Astrocyte (in vitro differentiated cells and primary cell): Measurements from ENCODE around the gene IGFBP7. TPM values are rescaled to one million over a fixed set of nuclear protein-coding genes. Genes with fewer than 3 reads are reported as not detected.

Experiments used
- DNase-seq: peaks from one replicate; pipeline ENCODE4 v3.0.0-alpha.2; 2010; ENCODE audit warnings: low read depth
- FAIRE-seq: peaks from 2 replicates; lab custom pipeline; 2011; peaks lifted over from hg19 to GRCh38; lab: Jason Lieb, UNC
- H2AFZ ChIP-seq: 2 replicates; pipeline ENCODE4 v1.6.0; 2012; ENCODE audit warnings: low read depth, low read length, inconsistent platforms
- H3K27ac ChIP-seq: 2 replicates; pipeline ENCODE4 v1.5.1; 2011; ENCODE audit warnings: low read depth, low read length, inconsistent platforms
- H3K27me3 ChIP-seq: 2 replicates; pipeline ENCODE4 v1.6.0; 2011; ENCODE audit warnings: low read length, inconsistent platforms; ENCODE audit not compliant: insufficient read depth
- H3K36me3 ChIP-seq: 2 replicates; pipeline ENCODE4 v1.5.1; 2011; ENCODE audit warnings: low read length, inconsistent platforms; ENCODE audit not compliant: insufficient read depth
- H3K4me1 ChIP-seq: 2 replicates; pipeline ENCODE4 v1.5.1; 2011; ENCODE audit warnings: low read length, inconsistent platforms; ENCODE audit not compliant: insufficient read depth
- H3K4me2 ChIP-seq: 2 replicates; pipeline ENCODE4 v1.6.0; 2012; ENCODE audit warnings: low read length, inconsistent platforms
- H3K4me3 ChIP-seq: 2 replicates; pipeline ENCODE4 v1.5.1; 2011; ENCODE audit warnings: low read depth, mild to moderate bottlenecking, low read length, inconsistent platforms; ENCODE audit not compliant: insufficient read depth
- H3K79me2 ChIP-seq: 2 replicates; pipeline ENCODE4 v1.6.0; 2012; ENCODE audit warnings: mild to moderate bottlenecking, low read length, inconsistent platforms; ENCODE audit not compliant: insufficient read depth
- H3K9ac ChIP-seq: 2 replicates; pipeline ENCODE4 v1.6.0; 2012; ENCODE audit warnings: mild to moderate bottlenecking, low read length, inconsistent platforms
- H3K9me3 ChIP-seq: 2 replicates; pipeline ENCODE4 v1.5.1; 2012; ENCODE audit warnings: low read depth, mild to moderate bottlenecking, low read length, inconsistent platforms; ENCODE audit not compliant: insufficient read depth
- H4K20me1 ChIP-seq: 2 replicates; pipeline ENCODE4 v1.6.0; 2012; ENCODE audit warnings: low read length, inconsistent platforms; ENCODE audit not compliant: insufficient read depth
- H3K27ac Mint-ChIP-seq: one replicate; pipeline ENCODE4 v1.8.0; 2021; ENCODE audit warnings: mild to moderate bottlenecking, mixed read lengths; ENCODE audit not compliant: unreplicated experiment
- H3K27me3 Mint-ChIP-seq: one replicate; pipeline ENCODE4 v1.8.0; 2021; ENCODE audit warnings: low read depth, mixed read lengths; ENCODE audit not compliant: unreplicated experiment
- H3K36me3 Mint-ChIP-seq: one replicate; pipeline ENCODE4 v1.8.0; 2021; ENCODE audit warnings: low read depth, mixed read lengths; ENCODE audit not compliant: unreplicated experiment
- H3K4me1 Mint-ChIP-seq: one replicate; pipeline ENCODE4 v1.8.0; 2021; ENCODE audit warnings: low read depth, mixed read lengths; ENCODE audit not compliant: unreplicated experiment
- H3K4me3 Mint-ChIP-seq: one replicate; pipeline ENCODE4 v1.8.0; 2021; ENCODE audit warnings: mild to moderate bottlenecking, moderate library complexity, mixed read lengths; ENCODE audit not compliant: unreplicated experiment
- H3K9me3 Mint-ChIP-seq: one replicate; pipeline ENCODE4 v1.8.0; 2021; ENCODE audit warnings: mild to moderate bottlenecking, mixed read lengths; ENCODE audit not compliant: unreplicated experiment
- EZH2 ChIP-seq: IDR thresholded peaks from 2 replicates; pipeline ENCODE4 v1.6.1; 2012; ENCODE audit warnings: mild to moderate bottlenecking, low read length, inconsistent platforms; ENCODE audit not compliant: insufficient read depth
- total RNA-seq: library from RNA; stranded (reverse); gene quantifications from 2 replicates; pipeline ENCODE4 v1.2.1, GENCODE V29; 2021
- TF ChIP-seq, protein P1 (sequence below): IDR thresholded peaks from 2 replicates; pipeline ENCODE4 v1.5.1; 2011; ENCODE audit warnings: low read depth, mild to moderate bottlenecking, inconsistent platforms, low read length, moderate library complexity; ENCODE audit not compliant: insufficient read depth

Gene IGFBP7
- total RNA-seq, 1 donor from 2014 or later, result 930 TPM

DNA sequence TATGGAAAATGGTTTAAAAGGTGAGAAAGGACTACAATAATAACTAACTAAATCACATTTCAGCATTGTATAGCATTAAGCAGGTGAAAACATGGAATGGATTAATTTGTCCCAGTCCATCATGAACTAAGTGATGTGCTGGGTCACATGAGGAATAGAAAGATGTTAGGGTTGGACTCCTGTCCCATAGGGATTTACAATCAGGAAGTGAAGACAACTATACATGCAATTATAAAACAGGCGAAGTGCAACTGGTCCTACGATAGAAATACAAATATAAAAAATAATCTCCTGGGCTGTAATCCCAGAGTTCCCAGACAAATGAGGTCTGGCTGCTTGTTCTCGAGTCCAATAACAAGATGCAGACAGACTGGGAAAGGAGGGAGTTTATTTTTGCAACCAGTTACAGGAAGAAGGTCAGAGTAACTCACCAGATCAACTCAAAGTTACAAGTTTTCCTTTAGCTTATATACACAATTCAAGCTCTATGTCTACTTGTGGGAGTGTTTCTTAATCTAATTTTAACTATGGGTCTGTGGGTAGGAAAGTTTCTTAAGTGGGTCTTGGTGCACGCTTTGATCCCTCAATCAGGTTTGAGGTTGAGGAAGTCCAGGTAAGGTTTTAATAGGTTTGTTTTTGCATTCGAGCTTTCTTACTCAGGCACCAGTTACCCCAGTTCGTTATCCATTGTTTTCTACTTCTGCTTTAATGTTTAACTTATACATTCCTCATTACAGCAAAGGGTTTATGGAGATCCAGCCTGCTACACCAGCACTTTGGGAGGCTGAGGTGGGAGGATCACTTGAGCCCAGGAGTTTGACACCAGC, 50.1 kb downstream of the IGFBP7 start:
- no peaks in the 10 kb centered on the region for H3K9me3 ChIP-seq
- Mint-ChIP-seq H3K36me3 (peaks cover 24% of the 10 kb centered on the region), H3K27ac (peak overlapping the region; percentile 77), H3K9me3 (no peaks in the 10 kb centered on the region), H3K4me3 (peak overlapping the region; percentile 10), H3K27me3 (no peaks in the 10 kb centered on the region), H3K4me1 (peaks cover 63% of the 10 kb centered on the region)
- no peak overlapping the region for H3K9ac ChIP-seq
- peaks cover 44% of the 10 kb centered on the region for H3K4me1 ChIP-seq
- peaks cover 6% of the 10 kb centered on the region for H4K20me1 ChIP-seq
- peaks cover 95% of the 10 kb centered on the region for H3K79me2 ChIP-seq
- peak overlapping the region; percentile 78 for H3K27ac ChIP-seq
- TF ChIP-seq EZH2, result no peak
- TF ChIP-seq, protein P1, sequence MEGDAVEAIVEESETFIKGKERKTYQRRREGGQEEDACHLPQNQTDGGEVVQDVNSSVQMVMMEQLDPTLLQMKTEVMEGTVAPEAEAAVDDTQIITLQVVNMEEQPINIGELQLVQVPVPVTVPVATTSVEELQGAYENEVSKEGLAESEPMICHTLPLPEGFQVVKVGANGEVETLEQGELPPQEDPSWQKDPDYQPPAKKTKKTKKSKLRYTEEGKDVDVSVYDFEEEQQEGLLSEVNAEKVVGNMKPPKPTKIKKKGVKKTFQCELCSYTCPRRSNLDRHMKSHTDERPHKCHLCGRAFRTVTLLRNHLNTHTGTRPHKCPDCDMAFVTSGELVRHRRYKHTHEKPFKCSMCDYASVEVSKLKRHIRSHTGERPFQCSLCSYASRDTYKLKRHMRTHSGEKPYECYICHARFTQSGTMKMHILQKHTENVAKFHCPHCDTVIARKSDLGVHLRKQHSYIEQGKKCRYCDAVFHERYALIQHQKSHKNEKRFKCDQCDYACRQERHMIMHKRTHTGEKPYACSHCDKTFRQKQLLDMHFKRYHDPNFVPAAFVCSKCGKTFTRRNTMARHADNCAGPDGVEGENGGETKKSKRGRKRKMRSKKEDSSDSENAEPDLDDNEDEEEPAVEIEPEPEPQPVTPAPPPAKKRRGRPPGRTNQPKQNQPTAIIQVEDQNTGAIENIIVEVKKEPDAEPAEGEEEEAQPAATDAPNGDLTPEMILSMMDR, result no peak
- H3K27me3 ChIP-seq, result no peaks in the 10 kb centered on the region
- DNase-seq, result no peak
- H2AFZ ChIP-seq, result no peak overlapping the region
- H3K4me2 ChIP-seq, result no peak overlapping the region
- no peak for FAIRE-seq
- peaks cover 16% of the 10 kb centered on the region for H3K36me3 ChIP-seq
- H3K4me3 ChIP-seq, result no peak overlapping the region

DNA sequence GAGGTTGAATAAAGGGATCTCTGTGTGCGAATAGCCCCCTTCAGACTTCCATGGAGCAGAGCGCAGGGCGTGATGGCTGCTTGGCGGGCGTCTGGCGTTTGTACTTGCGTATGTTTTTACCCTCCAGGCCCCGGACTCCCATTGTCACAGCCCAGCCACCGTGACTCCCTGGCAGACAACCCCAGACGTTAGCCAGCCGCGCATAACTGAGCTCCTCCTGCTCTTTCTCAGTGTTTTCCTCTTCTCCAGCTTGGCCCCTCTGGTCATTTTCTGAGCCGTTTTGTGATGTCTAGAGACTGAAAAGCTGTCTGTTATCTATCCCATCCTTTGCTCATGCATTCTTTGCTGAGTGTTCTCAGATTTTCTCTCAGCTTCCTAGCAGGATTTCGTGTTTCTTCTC, 54.3 kb downstream of the IGFBP7 start:
- peaks cover 32% of the 10 kb centered on the region for H3K36me3 Mint-ChIP-seq
- H3K4me1 Mint-ChIP-seq, result peaks cover 51% of the 10 kb centered on the region
- Histone ChIP-seq H3K36me3 (peaks cover 18% of the 10 kb centered on the region), H3K27me3 (no peaks in the 10 kb centered on the region), H4K20me1 (peaks cover 6% of the 10 kb centered on the region), H3K79me2 (peaks cover 94% of the 10 kb centered on the region), H3K9ac (peak overlapping the region; percentile 27), H3K4me2 (no peak overlapping the region), H2AFZ (no peak overlapping the region), H3K4me3 (no peak overlapping the region), H3K4me1 (peaks cover 21% of the 10 kb centered on the region), H3K27ac (peak overlapping the region; percentile 28), H3K9me3 (no peaks in the 10 kb centered on the region)
- H3K9me3 Mint-ChIP-seq, result no peaks in the 10 kb centered on the region
- FAIRE-seq, result no peak
- H3K27ac Mint-ChIP-seq, result peak overlapping the region; percentile 77
- no peak for TF ChIP-seq EZH2
- TF ChIP-seq, protein P1, result no peak
- H3K4me3 Mint-ChIP-seq, result no peak overlapping the region
- no peaks in the 10 kb centered on the region for H3K27me3 Mint-ChIP-seq
- DNase-seq, result no peak

DNA sequence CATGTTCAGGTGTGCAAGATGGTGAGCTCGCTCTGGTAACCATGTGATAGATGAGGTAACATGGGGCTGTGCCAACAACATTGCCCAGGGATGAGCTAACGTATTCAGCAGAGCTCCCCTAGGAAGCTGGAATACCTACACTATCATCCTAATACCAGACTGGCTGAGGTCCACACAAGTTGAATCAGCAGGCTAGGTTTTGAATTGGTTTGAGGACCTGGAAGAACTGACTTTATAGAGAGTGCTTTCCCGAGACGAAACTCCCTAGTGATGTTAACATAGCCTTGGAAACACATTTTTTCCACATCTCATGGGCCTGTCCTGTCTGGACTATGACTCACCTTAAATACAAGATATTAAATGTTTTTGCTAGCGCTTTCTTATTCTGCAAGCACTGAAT, 56.7 kb downstream of the IGFBP7 start:
- H3K36me3 ChIP-seq, result peaks cover 19% of the 10 kb centered on the region
- H3K27me3 Mint-ChIP-seq, result no peaks in the 10 kb centered on the region
- peak overlapping the region; percentile 94 for H3K27ac Mint-ChIP-seq
- H2AFZ ChIP-seq, result no peak overlapping the region
- peak overlapping the region; percentile 43 for H3K4me2 ChIP-seq
- no peak overlapping the region for H3K4me3 ChIP-seq
- H3K4me1 Mint-ChIP-seq, result peaks cover 54% of the 10 kb centered on the region
- H3K79me2 ChIP-seq, result peaks cover 94% of the 10 kb centered on the region
- peaks cover 38% of the 10 kb centered on the region for H3K4me1 ChIP-seq
- TF ChIP-seq, protein P1, result no peak
- TF ChIP-seq EZH2, result no peak
- H3K36me3 Mint-ChIP-seq, result peaks cover 37% of the 10 kb centered on the region
- no peaks in the 10 kb centered on the region for H3K9me3 Mint-ChIP-seq
- H3K9me3 ChIP-seq, result no peaks in the 10 kb centered on the region
- peak; percentile 26 for FAIRE-seq
- H4K20me1 ChIP-seq, result peaks cover 6% of the 10 kb centered on the region
- H3K4me3 Mint-ChIP-seq, result no peak overlapping the region
- H3K27me3 ChIP-seq, result no peaks in the 10 kb centered on the region
- DNase-seq, result peak; percentile 96
- peak overlapping the region; percentile 94 for H3K27ac ChIP-seq
- H3K9ac ChIP-seq, result peak overlapping the region; percentile 76
